Mononuclear cell (primary cell): Measurements from ENCODE around the gene RNU6-9. TPM values are rescaled to one million over a fixed set of nuclear protein-coding genes. Genes with fewer than 3 reads are reported as not detected.
A peak's percentile ranks its signal among the peaks of the same experiment; 100 is the strongest.

Experiments used
- H3K27me3 ChIP-seq: 2 replicates; pipeline ENCODE4 v1.6.0; 2011; ENCODE audit warnings: low read length, control low read depth; ENCODE audit not compliant: insufficient read depth
- H3K4me1 ChIP-seq: 2 replicates; pipeline ENCODE4 v1.5.1; 2011; ENCODE audit warnings: mild to moderate bottlenecking, low read length, control low read depth; ENCODE audit not compliant: insufficient read depth
- H3K4me3 ChIP-seq: 2 replicates; pipeline ENCODE4 v1.5.1; 2011; ENCODE audit warnings: mild to moderate bottlenecking, low read length, moderate library complexity
- H3K9me3 ChIP-seq: 2 replicates; pipeline ENCODE4 v1.5.1; 2011; ENCODE audit warnings: low read depth, mild to moderate bottlenecking, control low read depth, low read length
- total RNA-seq: library from RNA; depleted of rRNA; stranded (reverse); fragments of >200 nt; gene quantifications from one replicate; pipeline ENCODE4 v1.2.3, GENCODE V29; 2012

The RNU6-9 gene
- total RNA-seq, 1 donor = not detected

DNA sequence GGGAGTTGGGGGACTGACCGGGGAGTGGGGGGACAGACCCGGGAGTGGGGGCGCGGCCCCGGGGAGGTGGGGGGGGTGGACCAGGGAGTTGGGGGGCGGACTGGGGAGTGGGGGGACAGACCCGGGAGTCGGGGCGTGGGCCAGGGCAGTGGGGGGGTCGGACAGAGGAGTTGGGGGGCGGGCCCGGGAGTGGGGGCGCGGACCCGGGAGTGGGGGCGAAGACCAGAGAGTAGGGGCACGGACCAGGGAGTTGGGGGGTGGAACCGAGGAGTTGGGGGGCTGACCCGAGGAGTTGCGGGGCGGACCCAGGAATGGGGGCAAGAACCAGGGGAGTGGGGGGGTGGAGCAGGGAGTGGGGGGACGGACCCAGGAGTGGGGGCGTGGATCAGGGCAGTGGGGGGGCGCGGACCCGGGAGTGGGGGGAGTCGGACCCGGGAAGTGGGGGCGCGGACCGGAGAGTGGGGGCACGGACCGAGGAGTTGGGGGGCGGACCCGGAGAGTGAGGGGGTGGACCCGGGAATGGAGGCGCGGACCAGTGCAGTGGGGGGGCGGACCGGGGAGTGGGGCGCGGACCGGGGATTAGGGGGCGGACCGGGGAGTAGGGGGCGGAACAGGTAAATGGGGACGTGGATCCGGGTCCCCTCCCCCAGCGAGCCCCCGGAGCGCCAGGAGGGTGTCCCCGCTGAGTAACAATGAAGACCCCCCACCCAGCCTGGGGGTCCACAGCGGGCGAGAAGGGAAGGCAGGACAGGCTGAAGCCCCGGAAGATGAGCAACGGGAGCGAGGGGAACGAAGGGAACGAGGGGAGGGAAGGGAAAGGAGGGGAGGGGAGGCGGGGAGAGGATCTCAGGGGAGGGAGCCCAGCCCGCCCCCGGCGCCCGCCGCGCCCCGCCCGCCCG, 19.1 kb downstream of the RNU6-9 start:
- peak overlapping the region; percentile 52 for H3K4me3 ChIP-seq
- H3K27me3 ChIP-seq = peaks cover 9% of the 10 kb centered on the region
- peaks cover 66% of the 10 kb centered on the region for H3K4me1 ChIP-seq
- H3K9me3 ChIP-seq = no peaks in the 10 kb centered on the region

DNA sequence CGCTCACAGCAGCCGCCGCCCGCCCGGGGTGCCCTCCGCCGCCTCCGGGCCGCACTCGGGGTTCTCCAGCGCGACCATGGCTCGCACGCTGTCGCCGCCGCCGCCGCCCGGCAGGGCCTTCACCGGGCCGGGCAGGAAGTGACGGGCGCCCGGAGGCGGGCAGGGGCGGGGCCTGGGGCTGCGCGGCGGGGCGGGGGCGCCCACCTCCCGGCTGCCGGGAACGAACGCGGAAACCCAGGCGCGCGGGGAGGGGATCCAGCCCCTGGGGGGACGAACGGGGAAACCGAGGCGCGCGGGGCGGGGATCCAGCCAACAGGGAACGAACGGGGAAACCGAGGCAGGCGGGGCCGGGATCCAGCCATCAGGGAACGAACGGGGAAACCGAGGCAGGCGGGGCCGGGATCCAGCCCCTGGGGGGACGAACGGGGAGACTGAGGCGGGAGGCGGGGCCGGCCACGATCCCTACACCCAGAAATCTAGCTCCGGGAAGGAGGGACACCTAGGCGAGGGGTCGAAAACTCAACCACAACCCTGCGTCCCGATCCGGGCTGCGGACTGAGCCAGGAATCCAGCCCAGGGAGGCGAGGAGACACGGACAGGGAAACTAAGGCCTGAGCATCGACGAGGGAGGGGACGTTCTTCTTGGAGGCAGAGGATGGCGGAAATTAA, 19.9 kb downstream of the RNU6-9 start, which contains the start of gene R3HDM4:
Gene R3HDM4, minus strand, starts transcription at position 140 of the 669 bp plus-strand sequence. Its CDS starts 62 bp downstream, at position 78.
- Histone ChIP-seq H3K4me1 (peaks cover 66% of the 10 kb centered on the region), H3K27me3 (peaks cover 16% of the 10 kb centered on the region), H3K4me3 (peak within 1 kb of the TSS; percentile 66), H3K9me3 (no peaks in the 10 kb centered on the region)

DNA sequence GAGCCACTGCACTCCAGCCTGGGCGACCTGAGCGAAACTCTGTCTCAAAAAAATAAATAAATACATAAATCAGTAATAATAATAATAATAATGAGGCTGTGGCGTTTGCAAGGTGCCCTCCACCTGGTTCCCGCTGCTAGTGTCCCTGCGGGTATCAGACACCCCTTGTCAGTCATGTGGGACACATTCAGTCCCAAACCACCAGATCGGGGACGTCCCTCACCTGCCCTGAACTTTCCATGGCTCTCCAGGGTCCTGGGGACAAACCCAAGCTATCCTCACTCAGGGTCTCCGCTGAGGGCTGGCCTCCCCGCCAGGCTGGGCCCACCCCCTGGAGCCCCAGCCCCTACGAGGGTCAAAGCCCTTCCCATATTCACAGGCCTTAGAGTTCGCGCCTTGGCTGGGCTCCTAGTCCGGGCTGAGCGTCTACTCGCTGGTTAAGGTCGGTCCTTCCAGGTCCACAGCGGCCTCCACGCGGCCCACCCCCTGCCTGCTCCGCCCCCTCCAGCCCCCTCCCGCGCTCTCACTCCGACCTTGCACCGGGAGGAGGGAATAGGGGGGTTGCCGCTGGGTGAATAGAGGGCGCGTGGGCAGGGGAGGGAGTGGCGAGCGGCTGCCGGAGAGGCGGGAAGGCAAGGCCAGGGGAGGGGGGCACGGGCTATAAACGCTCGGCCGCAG, 23.5 kb downstream of the RNU6-9 start:
- Histone ChIP-seq H3K27me3 (peaks cover 34% of the 10 kb centered on the region), H3K4me1 (peaks cover 61% of the 10 kb centered on the region), H3K9me3 (no peaks in the 10 kb centered on the region), H3K4me3 (peak overlapping the region; percentile 23)

DNA sequence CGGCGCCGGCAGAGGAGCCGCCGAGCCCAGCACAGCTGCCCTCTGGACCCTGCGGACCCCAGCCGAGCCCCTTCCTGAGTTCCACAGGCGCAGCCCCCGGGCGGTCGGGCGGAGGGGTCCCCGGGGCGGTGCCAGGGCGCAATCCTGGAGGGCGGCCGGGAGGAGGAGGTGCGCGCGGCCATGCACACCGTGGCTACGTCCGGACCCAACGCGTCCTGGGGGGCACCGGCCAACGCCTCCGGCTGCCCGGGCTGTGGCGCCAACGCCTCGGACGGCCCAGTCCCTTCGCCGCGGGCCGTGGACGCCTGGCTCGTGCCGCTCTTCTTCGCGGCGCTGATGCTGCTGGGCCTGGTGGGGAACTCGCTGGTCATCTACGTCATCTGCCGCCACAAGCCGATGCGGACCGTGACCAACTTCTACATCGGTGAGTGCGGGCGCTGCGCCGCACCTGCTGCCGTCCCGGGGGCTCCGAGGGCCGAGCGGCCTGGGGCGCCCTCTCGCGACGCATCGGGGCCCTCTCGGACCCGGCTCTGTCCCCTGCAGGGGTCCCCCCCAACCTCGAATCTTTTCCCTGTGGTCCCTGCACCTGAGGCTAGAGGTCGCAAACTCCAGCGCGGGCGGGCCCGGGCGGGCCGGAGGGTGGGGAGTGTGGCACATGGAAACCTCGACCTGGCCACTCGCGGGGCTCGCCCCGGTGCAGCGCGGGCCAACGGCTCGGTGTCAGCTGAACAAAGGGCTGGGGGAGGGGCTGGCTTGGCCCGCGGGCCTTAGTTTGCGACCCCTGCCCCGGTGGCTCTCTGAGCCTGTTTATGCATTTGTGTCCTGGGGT, 24.3 kb downstream of the RNU6-9 start, which contains the start of gene KISS1R:
Gene KISS1R, plus strand, starts transcription at position 11 of the 829 bp plus-strand sequence. Its CDS starts 170 bp downstream, at position 181.
- peak within 1 kb of the TSS; percentile 23 for H3K4me3 ChIP-seq
- H3K4me1 ChIP-seq = peaks cover 60% of the 10 kb centered on the region
- peaks cover 34% of the 10 kb centered on the region for H3K27me3 ChIP-seq
- no peaks in the 10 kb centered on the region for H3K9me3 ChIP-seq

DNA sequence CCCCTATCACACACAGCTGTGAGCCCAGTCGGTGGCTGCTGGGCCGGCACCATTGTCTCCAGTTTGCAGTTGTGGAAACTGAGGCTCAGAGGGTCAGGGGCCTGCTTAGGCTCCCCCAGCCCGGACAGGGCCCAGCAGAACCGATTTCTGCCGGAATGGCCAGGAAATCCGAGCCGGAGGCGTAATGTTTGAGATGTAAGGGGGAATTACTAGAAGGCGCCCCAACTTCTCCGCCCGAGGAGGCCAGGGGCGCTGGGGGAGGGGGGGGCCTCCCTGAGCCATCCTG, 24.8 kb downstream of the RNU6-9 start:
- Histone ChIP-seq H3K27me3 (peaks cover 34% of the 10 kb centered on the region), H3K9me3 (no peaks in the 10 kb centered on the region), H3K4me1 (peaks cover 60% of the 10 kb centered on the region), H3K4me3 (no peak overlapping the region)

DNA sequence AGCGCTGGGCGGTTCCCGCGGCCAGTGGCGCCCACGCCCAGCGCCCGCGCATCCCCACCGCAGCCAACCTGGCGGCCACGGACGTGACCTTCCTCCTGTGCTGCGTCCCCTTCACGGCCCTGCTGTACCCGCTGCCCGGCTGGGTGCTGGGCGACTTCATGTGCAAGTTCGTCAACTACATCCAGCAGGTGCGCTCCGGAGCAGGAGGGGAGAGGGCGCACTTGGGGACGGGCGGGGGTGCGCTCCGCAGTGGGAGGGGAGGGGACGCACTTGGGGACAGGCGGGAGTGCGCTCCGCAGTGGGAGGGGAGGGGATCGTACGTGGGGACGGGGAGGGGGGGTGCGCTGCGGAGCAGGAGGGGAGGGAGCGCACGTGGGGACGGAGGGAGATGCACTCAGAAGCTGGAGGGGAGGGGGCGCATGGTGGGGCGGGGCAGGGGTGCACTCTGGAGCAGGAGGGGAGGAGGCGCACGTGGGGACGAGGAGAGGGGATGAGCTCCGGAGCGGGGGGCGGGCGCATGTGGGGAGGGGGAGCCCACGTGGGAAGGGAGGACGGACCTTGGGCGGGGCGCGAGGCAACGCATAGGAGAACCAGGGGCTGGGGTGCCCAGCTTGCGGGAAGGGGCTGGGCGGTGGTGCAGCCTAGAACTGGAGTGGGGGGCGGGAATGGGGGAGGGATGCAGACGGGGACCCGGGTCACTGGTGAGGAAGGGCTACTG, 25.4 kb downstream of the RNU6-9 start:
- Histone ChIP-seq H3K27me3 (peaks cover 34% of the 10 kb centered on the region), H3K4me1 (peaks cover 59% of the 10 kb centered on the region), H3K4me3 (no peak overlapping the region), H3K9me3 (no peaks in the 10 kb centered on the region)

DNA sequence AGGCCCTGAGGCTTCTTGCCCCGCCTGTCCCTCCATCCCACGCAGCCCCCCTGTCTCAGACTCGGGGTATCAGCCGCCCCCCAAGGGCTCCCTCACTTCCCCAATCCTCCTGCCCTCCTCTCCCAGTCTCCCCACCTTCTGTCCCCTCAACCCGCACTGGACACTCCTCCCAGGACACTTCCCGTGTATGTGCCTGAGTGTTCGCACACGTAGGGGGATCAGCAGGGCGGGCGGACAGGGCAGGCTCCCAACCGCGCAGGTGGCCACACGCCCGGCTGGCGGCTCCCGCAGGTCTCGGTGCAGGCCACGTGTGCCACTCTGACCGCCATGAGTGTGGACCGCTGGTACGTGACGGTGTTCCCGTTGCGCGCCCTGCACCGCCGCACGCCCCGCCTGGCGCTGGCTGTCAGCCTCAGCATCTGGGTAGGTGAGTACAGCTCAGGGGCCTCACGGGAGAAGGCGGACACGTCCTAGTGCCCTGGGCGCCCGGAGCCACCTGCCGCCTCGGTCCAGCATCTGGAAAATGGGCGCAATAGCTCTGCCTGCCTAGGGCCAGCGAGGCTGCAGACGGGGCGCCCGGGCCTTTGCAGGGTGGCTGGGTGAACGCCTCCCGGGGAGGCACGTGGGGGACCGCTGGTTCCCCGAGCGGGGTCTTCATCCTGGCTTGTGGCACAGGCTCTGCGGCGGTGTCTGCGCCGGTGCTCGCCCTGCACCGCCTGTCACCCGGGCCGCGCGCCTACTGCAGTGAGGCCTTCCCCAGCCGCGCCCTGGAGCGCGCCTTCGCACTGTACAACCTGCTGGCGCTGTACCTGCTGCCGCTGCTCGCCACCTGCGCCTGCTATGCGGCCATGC, 26.1 kb downstream of the RNU6-9 start:
- H3K4me3 ChIP-seq = peak overlapping the region; percentile 25
- no peaks in the 10 kb centered on the region for H3K9me3 ChIP-seq
- peaks cover 59% of the 10 kb centered on the region for H3K4me1 ChIP-seq

DNA sequence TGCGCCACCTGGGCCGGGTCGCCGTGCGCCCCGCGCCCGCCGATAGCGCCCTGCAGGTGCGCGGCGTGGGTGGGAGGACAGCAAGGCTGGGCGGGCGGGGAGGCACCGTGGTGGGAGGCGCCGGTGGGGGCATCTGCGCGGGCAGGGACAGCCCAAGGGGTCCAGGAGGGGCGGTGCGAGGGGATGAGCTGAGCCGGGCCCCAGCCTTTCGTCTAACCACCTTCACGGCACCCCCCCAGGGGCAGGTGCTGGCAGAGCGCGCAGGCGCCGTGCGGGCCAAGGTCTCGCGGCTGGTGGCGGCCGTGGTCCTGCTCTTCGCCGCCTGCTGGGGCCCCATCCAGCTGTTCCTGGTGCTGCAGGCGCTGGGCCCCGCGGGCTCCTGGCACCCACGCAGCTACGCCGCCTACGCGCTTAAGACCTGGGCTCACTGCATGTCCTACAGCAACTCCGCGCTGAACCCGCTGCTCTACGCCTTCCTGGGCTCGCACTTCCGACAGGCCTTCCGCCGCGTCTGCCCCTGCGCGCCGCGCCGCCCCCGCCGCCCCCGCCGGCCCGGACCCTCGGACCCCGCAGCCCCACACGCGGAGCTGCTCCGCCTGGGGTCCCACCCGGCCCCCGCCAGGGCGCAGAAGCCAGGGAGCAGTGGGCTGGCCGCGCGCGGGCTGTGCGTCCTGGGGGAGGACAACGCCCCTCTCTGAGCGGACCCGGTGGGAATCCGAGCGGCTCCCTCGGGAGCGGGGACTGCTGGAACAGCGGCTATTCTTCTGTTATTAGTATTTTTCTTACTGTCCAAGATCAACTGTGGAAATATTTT, 27.0 kb downstream of the RNU6-9 start:
- Histone ChIP-seq H3K9me3 (no peaks in the 10 kb centered on the region), H3K27me3 (peaks cover 34% of the 10 kb centered on the region), H3K4me1 (peaks cover 61% of the 10 kb centered on the region), H3K4me3 (peak overlapping the region; percentile 25)

More for the DNA sequence above, 26.1 kb downstream of the RNU6-9 start:
- H3K27me3 ChIP-seq = peaks cover 34% of the 10 kb centered on the region

DNA sequence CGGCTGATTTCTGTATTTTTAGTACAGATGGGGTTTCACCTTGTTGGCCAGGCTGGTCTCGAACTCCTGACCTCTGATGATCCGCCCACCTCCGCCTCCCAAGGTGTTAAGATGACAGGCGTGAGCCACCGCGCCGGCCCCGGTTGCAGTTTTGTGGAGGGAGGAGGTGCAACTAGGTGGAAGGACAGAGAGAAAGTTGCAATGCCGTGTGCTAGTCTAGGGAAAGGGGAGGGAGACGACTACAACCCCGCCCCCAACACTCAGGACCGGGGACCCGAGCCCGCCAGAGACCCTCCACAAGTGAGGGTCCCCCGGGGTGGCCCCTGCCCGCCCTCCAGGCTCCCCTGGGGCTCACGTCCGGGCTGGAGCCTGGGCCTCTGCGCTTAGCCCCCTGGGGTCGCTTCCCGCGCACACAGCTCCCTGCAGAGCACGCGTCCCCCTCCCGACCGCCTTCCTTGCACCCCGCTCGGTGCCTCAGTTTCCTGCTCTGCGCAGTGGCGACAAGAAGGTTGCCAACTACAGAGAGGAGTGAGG, 31.3 kb downstream of the RNU6-9 start:
- Histone ChIP-seq H3K9me3 (no peaks in the 10 kb centered on the region), H3K27me3 (peaks cover 12% of the 10 kb centered on the region), H3K4me1 (peaks cover 47% of the 10 kb centered on the region), H3K4me3 (peak overlapping the region; percentile 88)

DNA sequence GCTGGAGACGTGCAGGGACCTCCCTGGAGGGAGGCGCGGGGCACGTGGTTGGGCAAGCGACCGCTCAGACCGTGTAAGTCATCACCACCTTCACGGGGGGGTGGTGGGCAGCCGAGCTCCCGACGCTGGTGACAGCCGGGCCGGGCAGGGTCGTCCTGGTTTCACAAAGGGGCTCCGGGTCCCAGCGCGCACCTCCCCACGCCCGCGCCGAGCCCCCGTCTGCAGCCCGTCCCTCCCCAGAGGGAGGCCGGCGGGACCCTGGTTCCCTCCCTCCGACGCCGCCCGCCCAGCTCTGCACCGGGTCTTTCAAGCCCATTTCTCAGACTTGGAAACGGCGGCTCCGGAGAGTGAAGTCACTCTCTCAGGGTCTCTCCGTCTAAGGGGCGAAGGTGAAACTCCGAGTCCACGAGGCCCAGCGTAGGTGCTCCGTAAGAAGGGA, 31.8 kb downstream of the RNU6-9 start:
- H3K4me1 ChIP-seq = peaks cover 42% of the 10 kb centered on the region
- no peaks in the 10 kb centered on the region for H3K9me3 ChIP-seq
- H3K27me3 ChIP-seq = peaks cover 7% of the 10 kb centered on the region
- peak overlapping the region; percentile 88 for H3K4me3 ChIP-seq

DNA sequence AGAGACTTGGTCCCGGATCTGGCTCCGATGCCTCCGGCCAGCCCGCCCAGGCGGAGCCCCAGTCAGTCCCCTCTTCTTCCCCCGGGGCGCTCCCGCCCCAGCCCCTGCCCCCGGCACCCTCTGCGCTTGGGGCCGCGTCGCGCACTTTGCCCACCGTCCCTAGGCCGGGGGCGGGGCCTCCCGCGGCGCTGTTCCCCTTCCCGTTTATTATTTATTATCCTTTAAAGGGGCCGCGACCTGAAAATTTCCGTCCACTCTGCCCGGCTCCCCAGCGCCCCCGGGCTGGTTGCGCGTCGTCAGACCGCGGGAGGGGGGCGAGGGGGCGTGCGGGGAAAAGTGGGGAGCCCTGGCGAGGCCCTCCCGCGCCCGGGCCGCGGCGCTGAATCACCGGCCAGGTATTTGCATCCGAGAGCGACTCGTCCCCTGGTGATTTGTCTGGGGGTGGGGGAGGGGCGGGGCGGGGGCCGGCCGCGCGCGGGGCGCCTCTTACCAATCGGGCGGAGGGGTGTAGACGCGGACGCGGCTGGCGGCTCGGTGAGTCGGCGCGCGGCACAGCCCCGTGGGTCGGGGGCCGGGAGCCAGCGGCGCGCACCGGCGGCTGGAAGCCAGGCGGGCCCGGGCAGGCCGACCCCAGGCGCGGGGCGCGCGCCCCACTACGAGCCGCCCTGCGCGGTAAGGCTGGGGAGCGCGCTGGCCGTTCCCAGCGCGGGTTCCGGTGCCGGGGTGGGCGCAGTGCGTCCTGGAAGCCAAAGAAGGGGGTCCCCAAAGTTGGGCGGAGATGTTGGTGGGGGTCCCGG, 32.4 kb downstream of the RNU6-9 start, which contains the start of gene ARID3A:
Gene ARID3A, plus strand, starts transcription at position 510 of the 797 bp plus-strand sequence. CDS start 3,494 bp downstream, outside the sequence.
- H3K27me3 ChIP-seq = peaks cover 5% of the 10 kb centered on the region
- peaks cover 36% of the 10 kb centered on the region for H3K4me1 ChIP-seq
- H3K9me3 ChIP-seq = no peaks in the 10 kb centered on the region
- H3K4me3 ChIP-seq = peak within 1 kb of the TSS; percentile 88

DNA sequence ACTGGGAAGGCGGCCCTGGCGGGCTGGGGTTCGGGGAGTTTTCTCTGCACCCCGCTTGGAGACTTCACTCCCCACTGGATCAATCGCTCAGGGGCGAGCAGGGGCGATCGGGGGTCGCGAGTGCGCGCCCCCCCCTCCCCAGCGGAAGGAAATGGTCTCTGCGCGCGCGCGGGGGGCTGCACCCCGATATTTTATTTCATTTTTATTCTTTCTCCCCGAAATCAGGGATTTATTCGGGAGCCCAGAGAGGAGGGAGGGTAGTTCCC, 33.0 kb downstream of the RNU6-9 start:
- H3K4me3 ChIP-seq = peak overlapping the region; percentile 88

More for the DNA sequence above, 33.0 kb downstream of the RNU6-9 start:
- Histone ChIP-seq H3K4me1 (peaks cover 30% of the 10 kb centered on the region), H3K27me3 (no peaks in the 10 kb centered on the region), H3K9me3 (no peaks in the 10 kb centered on the region)
